ENCODE results near the gene PLCD3. TPM values are rescaled to one million over a fixed set of nuclear protein-coding genes. Genes with fewer than 3 reads are reported as not detected.

PLCD3 gene, protein sequence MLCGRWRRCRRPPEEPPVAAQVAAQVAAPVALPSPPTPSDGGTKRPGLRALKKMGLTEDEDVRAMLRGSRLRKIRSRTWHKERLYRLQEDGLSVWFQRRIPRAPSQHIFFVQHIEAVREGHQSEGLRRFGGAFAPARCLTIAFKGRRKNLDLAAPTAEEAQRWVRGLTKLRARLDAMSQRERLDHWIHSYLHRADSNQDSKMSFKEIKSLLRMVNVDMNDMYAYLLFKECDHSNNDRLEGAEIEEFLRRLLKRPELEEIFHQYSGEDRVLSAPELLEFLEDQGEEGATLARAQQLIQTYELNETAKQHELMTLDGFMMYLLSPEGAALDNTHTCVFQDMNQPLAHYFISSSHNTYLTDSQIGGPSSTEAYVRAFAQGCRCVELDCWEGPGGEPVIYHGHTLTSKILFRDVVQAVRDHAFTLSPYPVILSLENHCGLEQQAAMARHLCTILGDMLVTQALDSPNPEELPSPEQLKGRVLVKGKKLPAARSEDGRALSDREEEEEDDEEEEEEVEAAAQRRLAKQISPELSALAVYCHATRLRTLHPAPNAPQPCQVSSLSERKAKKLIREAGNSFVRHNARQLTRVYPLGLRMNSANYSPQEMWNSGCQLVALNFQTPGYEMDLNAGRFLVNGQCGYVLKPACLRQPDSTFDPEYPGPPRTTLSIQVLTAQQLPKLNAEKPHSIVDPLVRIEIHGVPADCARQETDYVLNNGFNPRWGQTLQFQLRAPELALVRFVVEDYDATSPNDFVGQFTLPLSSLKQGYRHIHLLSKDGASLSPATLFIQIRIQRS
- 4.2 and 4.4 TPM in 2 replicates for total RNA-seq

DNA sequence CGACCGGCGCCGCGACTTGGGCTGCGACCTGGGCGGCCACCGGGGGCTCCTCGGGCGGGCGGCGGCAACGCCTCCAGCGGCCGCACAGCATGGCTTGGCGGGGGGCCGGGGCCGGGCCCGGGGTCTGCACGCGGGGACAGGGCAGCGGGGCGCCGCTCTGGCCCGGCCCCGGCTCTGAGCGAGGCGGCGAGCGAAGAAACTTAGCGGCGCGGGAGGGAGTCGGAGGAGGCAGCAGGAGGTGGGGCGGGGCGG is at the start of gene PLCD3:
Gene PLCD3, minus strand, starts transcription at position 196 of the 252 bp plus-strand sequence. Its CDS starts 105 bp downstream, at position 91.

DNA sequence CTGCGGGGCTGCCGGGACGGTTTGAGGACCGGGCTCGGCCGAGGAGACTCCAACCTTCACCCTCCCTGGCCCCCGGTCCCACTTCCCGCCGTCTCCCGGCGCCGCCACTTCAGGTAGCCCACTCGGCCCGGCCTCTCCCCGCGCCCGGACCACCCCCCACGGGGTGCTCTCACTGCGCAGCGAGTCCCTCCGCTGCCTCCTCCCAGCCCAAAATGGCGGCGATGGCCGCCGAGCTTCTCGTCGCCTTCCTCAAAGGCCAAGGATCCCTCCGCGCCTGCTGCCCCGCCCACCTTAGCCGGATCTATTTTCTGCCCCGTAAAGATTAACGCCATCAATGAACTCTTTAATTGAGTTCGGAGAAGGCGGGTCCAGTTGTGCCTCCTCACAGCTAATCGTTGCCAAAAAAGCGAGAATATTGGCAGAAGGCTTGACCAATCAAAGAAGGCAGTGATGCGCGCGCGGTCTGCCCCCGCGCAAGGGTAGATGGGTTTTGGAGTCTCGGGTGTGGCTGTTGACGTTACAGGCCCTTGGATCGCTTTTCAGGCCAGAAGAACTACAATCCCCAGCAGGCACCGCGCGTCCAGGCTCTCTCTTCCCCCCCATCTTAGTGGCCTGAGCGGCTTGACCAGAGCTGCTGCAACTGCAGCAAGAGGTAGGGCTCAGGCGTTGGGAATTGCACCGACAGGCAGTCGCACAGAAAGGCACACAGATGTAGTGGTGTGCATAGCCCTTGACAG is 29.1 kb upstream of the PLCD3 start, which contains the start of gene HEXIM2:
Gene HEXIM2, plus strand, starts transcription at position 588 of the 737 bp plus-strand sequence. CDS start 919 bp downstream, outside the sequence.

DNA sequence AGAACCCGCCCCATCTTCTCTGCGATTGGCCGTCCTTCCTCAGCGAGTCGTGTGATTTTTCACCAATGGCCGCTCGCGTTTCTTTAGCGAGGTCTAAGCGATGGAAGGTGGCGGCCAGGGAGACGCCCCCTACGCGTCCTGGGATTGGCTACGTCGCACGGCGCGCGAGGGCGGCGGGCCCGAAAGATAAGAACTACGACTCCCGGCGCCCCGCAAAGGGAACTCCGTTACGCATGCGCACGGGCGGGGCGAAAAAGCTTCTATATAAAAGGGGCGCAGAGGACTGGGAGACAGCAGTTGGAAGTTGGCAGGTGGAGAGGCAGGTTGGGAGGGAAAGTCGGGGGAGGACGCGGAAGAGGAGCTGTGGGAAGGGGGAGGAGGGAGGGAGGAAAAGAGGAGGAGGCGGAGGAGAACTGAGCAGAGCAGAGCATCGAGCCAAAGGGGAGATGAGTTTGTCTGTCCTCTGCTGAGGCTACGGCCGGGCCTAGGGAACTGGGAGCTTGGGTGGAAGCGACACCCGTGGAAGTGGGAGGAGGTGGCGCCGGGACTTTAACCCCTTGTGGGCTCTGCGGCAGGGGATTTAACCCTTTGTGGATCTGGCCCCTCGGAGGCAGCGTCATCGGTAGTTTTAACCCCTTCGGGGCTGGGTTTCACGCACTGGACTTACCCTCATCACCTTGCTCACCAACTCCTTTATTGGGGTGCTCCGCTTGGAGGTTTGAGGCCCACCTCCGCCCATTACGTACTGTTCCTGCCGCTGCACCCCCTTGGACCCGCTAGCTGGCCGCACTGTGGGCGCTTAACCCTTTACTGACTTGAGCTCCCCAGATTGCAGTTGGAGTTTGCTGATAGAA is 16.1 kb upstream of the PLCD3 start, which contains the start of gene HEXIM1:
Gene HEXIM1, plus strand, starts transcription at position 293 of the 854 bp plus-strand sequence. CDS start 716 bp downstream, outside the sequence.

DNA sequence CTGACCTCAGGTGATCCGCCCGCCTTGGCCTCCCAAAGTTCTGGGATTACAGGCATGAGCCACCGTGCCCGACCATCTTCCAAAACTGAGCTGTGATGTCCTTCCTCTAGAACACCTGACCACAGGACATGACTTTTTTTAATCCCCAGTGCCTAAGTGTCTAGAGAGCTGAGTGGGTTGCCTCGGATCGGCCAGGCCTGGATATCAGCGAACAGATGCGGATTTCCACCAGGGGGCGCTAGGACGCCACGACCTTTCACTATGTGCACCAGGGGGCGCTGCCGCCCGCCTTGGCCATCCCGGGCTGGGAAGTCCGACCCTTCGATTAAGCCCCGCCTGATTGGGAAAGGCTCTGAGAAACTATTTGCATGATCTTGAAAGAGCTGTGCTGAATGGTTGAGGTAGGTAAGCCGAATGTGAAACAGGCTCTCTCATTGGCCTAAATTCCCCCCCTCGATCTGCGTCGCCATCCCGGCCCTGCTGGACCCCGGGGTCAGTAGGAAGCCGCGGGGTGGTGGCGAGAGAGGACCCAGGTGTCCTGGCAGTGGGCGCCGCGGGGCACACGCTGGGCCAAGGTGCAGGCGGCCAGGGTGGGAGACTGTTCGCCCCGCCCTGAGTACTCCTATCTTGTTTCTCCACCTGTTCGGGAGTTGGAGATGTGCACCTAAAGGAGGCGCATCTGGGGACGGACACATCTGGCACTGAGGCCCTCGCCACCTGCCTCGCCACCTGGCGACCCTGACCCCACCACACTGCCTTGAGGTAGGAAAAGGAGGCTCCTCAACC is 3.1 kb upstream of the PLCD3 start, which contains the start of gene ACBD4:
Gene ACBD4, plus strand, starts transcription at position 496 of the 786 bp plus-strand sequence. CDS start 458 bp downstream, outside the sequence.

DNA sequence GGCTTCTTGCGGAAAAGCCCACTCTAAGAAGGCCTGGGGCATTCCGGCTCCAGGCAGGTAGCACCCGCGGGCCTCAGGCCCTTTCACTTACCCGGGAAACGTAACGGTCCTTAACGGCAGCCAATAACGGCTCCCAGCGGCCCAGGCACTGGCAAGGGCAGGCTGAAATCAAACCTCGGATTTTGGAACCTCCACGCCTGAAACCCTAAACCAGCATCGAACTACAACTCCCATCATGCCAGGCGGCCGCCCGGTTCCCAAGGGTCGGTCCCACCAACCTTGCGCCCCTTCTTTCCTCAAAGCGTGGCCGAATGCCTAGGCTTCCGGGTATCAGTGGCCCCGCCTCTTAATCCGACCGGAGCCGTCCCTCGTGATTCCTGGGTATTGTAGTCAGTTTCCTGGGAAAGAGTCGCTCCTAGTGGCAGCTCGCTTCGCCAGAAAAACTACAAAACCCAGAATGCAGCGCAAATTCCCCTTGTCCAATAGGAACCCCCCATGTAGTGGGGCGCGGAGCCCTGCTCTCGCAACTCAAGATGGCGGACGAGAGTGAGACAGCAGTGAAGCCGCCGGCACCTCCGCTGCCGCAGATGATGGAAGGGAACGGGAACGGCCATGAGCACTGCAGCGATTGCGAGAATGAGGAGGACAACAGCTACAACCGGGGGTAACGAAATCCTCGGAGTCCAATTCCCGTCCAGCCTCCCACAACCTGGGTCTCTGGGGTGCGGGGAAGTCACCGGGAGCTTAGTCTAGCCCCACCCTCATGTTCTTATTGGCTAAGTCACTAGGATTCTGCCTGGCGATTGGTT is 71.3 kb downstream of the PLCD3 start, which contains the start of gene NMT1:
Gene NMT1, plus strand, starts transcription at position 521 of the 809 bp plus-strand sequence. Its CDS starts 13 bp downstream, at position 534.

Other genes starting within 250 kb of the PLCD3 start
- gene EFTUD2, start 233.1 kb downstream of the PLCD3 start, total RNA-seq = 145 and 250 TPM in 2 replicates
- 0.65 and 1.5 TPM in 2 replicates for gene GFAP, start 217.0 kb downstream of the PLCD3 start, total RNA-seq
- gene KIF18B, start 184.7 kb downstream of the PLCD3 start, total RNA-seq = 4.2 and 4.3 TPM in 2 replicates
- gene C1QL1, start 164.2 kb downstream of the PLCD3 start, total RNA-seq = under 0.01 TPM in 1 of 2 replicates, not detected in the other
- 29.8 and 30.9 TPM in 2 replicates for gene DCAKD, start 80.9 kb downstream of the PLCD3 start, total RNA-seq
- 86.0 and 87.1 TPM in 2 replicates for gene NMT1, start 71.2 kb downstream of the PLCD3 start, total RNA-seq
- gene ACBD4, start 3.2 kb upstream of the PLCD3 start, total RNA-seq = 2.6 and 5.2 TPM in 2 replicates
- 7.1 and 7.8 TPM in 2 replicates for gene HEXIM1, start 16.0 kb upstream of the PLCD3 start, total RNA-seq
- gene HEXIM2, start 29.4 kb upstream of the PLCD3 start, total RNA-seq = 4.5 and 5.6 TPM in 2 replicates
- gene FMNL1, start 89.4 kb upstream of the PLCD3 start, total RNA-seq = 0.32 and 0.61 TPM in 2 replicates
- gene SPATA32, start 129.6 kb upstream of the PLCD3 start, total RNA-seq = not detected in 2 replicates
- gene MAP3K14, start 184.5 kb upstream of the PLCD3 start, total RNA-seq = 1.3 and 2.6 TPM in 2 replicates

All from epithelial cell of umbilical artery (primary cell).